Neural cell (in vitro differentiated cells): ENCODE data around the gene ZFP36.

Experiments used
- EZH2 ChIP-seq: fragments of 200-600, 300-800 bp; shearing (Covaris generic), sonication (generic); IDR thresholded peaks from 2 replicates; pipeline ENCODE4 v1.6.1; 2014; ENCODE audit warnings: antibody characterized with exemption, low read length, borderline replicate concordance, mild to moderate bottlenecking; ENCODE audit not compliant: insufficient read depth, poor library complexity, severe bottlenecking
- POLR2AphosphoS5 ChIP-seq: IDR thresholded peaks from 2 replicates; pipeline ENCODE4 v1.6.1; 2012
- REST ChIP-seq: IDR thresholded peaks from 2 replicates; pipeline ENCODE4 v1.6.1; 2012; ENCODE audit warnings: borderline replicate concordance
- TF ChIP-seq, protein P1 (sequence below): fragments of 450-650 bp; IDR thresholded peaks from 2 replicates; pipeline ENCODE4 v1.5.1; 2014; ENCODE audit warnings: antibody characterized with exemption, mild to moderate bottlenecking, moderate library complexity; ENCODE audit not compliant: poor library complexity, severe bottlenecking

- TF ChIP-seq, protein P1, sequence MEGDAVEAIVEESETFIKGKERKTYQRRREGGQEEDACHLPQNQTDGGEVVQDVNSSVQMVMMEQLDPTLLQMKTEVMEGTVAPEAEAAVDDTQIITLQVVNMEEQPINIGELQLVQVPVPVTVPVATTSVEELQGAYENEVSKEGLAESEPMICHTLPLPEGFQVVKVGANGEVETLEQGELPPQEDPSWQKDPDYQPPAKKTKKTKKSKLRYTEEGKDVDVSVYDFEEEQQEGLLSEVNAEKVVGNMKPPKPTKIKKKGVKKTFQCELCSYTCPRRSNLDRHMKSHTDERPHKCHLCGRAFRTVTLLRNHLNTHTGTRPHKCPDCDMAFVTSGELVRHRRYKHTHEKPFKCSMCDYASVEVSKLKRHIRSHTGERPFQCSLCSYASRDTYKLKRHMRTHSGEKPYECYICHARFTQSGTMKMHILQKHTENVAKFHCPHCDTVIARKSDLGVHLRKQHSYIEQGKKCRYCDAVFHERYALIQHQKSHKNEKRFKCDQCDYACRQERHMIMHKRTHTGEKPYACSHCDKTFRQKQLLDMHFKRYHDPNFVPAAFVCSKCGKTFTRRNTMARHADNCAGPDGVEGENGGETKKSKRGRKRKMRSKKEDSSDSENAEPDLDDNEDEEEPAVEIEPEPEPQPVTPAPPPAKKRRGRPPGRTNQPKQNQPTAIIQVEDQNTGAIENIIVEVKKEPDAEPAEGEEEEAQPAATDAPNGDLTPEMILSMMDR = peak; percentile 33
- peak; percentile 60 for TF ChIP-seq REST
- peak; percentile 26 for TF ChIP-seq POLR2AphosphoS5
- no peak for TF ChIP-seq EZH2
These were observed 7.4 kb downstream of the ZFP36 start for GRCh38 chr19:39413911-39414608.
